ENCODE results near the gene DMD.
"Not testable (repeated sequence)": the region's sequence is repeated elsewhere in the genome, so short reads cannot be mapped to it uniquely, and the experiment has no call there.

DMD gene

DNA sequence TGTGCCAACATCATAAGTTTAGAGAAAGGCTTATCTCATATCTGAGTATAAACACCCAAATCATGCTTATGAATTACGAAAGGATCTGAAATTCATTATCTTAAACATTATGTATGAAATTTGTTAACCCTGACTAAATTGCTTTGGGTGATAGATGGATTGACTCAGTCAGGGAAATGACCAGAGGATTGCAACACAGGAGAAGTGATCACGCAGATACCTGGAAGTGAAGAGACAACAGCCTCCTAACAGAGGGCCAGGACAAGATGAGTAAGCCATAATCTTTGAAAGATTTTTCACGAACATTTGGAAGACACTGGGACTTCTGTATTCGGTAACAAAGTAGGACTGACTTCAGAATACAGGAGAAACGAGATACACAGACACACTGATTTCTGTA, 363.4 kb downstream of the DMD start:
- no peak for DNase-seq (ENCODE audit: low read depth)

DNA sequence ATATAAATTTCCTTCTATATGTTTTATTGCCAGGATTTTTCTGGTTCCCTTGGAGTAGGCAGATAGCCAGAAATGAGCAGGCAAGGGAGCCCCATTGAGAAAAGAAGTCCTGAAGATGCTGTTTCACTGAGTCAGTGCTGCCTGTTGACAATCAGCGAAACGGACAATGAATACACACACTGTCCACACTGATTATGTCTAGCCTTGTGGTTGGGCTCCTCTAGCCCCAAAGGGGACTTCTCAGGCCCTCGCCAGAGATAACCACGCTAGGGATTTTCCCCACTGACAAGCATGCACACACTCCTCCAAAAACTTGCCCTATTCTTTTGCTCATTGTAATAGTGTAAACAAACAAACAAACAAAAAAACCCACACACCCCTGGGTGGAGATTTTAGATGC, 369.3 kb downstream of the DMD start:
- no peak for DNase-seq (ENCODE audit: low read depth)

DNA sequence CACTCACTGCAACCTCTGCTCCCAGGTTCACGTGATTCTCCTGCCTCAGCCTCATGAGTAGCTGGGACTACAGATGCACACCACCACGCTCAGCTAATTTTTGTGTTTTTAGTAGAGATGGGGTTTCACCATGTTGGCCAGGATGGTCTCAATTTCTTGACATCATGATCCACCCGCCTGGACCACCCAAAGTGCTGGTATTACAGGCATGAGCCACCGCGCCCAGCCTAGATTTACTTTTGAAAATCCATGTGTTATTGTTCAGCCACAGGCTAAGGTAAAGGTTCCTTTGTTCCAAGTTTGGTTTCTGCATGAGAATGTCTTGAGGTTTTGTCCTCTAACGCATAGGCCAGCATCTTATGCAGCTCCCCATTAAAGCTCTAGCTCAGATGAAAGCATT, 371.6 kb downstream of the DMD start:
- DNase-seq (ENCODE audit: low read depth) = no peak

DNA sequence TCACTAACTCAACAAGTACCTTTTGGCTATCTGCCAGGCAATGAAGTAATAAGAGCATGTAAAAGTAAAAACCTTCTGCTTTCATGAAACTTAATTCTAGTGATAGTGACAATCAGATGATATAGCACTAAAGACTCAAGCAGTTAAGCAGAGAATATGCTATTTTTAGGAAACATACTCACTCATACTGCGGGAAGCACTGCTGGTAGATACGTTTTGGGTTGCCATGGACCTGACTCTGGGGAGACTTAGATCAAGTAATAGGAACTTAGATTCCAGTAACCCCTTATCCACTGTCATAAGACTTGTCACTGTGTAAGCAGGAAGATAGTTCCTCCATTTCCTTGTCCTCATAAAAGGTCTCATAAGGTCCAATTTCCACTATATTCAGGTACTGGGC, 386.3 kb downstream of the DMD start:
- DNase-seq (ENCODE audit: low read depth) = no peak

DNA sequence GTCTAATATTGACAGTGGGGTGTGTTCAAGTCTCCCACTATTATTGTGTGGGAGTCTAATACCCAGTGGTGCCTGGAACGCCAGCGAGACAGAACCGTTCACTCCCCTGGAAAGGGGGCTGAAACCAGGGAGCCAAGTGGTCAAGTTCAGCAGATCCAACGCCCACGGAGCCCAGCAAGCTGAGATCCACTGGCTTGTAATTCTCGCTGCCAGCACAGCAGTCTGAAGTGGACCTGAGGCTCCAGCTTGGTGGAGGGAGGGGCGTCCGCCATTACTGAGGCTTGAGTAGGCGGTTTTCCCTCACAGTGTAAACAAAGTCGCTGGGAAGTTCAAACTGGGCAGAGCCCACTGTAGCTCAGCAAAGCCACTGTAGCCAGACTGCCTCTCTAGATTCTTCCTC, 407.3 kb downstream of the DMD start:
- no peak for DNase-seq (ENCODE audit: low read depth)

DNA sequence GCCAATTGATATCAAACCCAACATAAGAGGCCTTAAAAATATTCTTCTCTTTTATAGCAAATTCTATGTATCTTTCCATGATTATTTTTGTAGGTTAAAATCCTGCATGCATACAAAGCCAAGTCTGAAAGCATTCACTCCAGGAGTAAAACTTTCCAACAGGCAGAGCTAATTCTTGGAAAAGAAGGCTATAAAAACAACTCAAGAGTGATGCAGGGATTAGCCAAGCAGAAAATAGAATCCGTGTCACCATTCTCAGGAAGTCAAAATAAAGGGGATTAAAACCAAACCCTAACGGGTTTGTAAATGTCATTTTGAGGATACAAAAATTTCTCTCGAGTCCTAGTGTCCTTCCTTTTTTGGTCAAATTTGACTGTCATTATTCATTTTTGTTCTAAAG, 412.4 kb downstream of the DMD start:
- no peak for DNase-seq (ENCODE audit: low read depth)

DNA sequence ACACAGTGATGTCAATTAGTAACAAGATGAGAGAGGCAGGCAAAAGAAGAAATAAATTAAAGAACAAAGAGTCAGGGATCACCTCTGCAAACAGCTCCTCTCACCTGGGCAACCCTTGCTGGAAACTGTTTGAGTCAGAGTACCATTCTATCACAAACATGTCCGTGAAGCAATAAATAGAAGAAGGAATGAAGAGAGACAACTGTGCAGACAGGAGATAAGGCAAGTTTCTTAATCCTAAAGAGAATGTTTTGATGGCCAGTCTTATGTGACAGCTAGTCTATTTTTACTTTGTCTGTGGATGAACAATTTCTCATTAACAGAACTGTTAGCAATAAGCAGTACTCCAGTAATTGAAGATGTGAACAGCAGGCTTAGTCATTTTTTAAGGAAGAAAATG, 422.4 kb downstream of the DMD start:
- DNase-seq (ENCODE audit: low read depth) = no peak

DNA sequence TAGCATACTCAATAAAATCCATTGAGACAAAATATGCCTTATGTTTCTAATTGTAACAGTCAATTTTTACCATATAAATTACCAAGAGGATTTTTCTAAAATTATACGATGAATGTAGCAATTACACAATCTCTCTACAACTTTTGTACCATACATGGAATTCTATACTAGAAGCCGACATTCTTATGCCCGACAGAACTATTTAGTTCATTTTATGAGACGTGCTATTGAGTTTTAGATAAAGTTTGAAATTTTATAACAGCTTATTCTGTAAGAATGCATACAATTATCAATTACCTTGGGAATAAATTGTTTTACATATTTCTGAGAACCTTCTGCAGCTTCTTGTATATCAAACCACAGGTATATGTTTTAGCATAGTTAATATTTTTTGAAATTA, 431.2 kb downstream of the DMD start:
- DNase-seq (ENCODE audit: low read depth) = no peak

DNA sequence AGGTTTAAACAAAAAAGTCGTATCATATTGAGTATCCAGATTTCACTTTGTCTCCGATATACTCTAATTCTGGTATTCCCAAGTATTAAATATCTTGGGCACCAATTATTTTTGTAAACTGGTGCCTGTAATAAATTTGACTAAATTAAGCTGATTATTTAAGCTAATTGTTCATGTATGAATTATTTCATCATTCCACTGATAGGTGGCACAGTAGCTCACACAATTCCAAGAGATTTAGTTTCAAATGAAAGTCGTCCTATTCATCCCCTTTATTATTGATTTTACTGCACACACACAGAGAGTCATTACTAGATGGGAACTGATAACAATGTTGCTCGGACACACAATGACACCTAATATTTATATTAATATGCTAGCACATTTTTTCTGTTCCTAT, 432.4 kb downstream of the DMD start:
- no peak for DNase-seq (ENCODE audit: low read depth)

DNA sequence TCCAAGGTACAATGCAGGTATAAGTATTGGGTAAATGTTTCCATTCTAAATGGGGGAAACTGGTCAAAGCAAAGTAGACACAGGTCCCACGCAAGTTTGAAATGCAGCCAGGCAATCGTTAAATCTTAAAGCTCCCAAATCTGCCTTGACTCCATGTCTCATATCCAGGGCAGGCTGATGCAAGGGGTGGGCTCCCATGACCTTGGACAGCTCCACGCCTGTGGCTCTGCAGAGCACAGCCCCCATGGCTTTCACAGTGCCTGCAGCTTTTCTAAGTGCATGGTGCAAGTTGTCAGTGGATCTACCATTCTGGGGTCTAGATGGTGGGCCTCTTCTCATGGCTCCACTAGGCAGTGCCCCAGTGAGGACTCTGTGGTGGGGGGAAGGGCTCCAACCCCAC, 436.4 kb downstream of the DMD start:
- DNase-seq (ENCODE audit: low read depth) = no peak

DNA sequence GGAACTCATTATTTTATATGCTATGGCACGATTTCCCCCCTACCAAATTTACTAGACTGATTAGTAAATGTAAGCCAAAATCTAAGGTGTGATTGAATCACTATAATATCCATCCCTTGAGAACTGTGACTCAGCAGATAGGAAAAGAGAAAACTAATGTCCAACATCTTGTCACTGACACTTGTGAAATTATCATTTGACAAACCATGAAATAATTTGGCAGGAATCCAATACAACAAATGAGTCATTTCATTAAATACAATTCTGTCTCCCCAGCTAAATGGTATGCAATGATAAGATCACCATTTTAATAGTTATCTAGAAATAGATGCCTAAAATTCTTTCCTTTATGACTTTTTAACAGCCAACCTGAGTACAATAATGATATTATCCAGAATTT, 462.3 kb downstream of the DMD start:
- no peak for DNase-seq (ENCODE audit: low read depth)

DNA sequence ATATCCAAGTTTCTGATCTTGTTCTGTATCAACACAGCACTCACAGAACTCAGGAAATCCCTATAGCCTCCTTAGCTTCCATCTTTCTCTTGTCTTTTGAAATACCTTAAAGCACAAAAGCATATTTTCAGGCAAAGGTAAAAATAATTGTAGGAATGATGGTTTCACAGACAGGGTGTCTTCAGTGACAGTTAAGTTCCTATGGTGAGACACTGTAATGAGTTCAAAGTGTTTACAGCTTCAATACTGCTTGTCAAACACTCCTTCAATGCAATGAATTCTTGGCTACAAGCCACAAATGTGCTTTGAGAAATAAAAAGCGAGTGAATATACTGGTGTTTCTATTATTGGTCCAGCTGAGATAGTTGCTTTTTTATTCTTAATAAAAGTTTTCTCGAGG, 466.0 kb downstream of the DMD start:
- DNase-seq (ENCODE audit: low read depth) = no peak

DNA sequence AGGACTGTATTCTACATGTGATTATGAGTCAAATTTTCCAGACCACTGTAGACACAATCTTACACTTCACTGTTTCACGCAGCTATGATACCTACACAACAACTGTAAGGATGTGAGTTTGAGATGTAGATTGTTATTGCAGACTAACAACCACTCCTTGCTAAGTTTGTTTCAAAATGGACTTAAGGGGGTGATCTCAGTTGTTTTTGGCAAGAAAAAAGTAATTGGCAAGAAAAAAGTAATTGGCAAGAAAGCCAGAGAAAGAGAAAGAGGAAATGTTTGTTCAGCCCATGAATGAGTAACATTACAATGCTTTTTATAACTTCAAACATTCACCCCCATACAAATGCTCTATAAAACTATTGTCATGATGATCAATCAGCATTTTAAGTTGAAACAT, 466.4 kb downstream of the DMD start:
- DNase-seq (ENCODE audit: low read depth) = no peak

DNA sequence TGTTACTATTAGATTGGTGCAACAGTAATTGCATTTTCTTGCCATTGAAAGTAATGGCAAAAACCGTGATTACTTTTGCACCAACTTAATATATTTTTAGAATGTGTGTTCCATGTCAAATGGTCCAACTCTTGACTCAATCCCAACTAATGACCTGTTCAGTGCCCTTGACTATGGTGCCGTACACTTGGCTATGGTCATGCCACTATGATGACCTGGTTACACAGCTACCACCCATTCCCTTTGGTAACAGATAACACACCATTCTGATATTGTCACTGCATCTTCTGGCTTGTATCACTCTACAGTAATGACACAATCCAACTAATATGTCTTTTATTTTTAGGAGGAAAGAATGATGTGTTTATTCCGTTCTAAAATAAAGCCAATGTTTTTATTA, 469.4 kb downstream of the DMD start:
- DNase-seq (ENCODE audit: low read depth) = no peak

DNA sequence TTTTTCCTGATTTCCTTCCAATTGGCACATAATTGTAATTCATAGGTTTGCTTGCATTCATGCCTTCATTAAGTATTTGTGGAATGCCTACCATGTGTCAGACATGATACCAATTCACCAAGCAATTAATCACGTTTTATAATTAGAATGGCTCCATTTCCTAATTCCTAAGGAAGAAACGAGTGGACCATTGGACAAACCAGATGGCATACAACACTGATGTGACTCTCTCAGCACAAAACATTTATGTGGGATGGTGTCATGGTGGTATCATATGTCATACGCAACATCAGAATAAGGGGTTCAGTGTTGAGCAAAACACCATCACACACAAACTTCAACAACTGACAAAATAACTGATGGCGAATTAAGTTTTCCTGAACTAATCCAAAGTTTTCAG, 502.8 kb downstream of the DMD start:
- DNase-seq (ENCODE audit: low read depth) = no peak

DNA sequence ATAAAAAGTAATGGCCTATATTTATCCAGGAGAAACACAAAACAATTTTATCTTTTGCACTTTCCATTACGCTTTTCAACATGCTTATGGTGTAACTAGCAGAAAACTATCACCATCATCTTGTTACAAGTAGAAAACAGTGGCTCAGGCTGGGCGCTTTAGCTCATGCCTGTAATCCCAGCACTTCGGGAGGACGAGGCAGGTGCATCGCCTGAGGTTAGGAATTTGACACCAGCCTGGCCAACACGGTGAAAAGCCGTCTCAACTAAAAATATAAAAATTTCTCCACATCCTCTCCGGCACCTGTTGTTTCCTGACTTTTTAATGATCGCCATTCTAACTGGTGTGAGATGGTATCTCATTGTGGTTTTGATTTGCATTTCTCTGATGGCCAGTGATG, 506.0 kb downstream of the DMD start:
- DNase-seq (ENCODE audit: low read depth) = not testable (repeated sequence)

DNA sequence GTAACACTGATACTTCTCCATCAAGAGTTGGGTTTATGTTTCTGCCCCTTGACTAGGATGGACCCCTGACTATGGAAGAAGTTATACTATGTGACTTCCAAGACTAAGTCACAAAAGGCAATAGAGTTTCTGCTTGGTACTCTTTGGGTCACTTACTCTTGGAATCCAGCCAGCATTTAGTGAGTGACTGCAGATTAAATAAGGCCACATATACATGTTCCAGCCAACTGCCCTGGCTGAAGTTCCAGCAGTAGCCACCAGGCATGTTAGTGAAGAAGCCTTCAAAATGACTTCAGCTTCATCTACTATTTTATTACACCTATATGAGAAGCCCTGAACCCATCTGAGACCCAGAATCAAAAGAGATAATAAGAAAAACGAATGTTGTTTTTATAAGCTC, 524.0 kb downstream of the DMD start:
- no peak for DNase-seq (ENCODE audit: low read depth)

DNA sequence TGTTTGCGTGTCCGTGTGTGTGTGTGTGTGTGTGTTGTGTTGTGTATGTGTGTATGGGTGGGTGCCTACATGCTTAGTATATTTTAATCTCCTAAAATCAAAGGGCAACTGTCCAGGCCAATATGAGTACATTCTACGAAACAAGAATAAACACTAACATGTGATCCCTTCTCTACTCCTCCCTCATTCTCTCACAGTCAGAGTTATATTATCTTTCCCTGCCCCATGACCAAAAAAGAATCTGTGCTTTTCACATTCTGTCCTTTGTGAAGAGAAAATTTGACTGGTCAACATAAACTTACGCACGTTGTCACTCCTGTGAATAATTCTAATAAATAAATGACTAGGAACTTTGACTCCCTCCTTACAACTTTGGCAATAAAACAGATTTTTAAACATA, 532.9 kb downstream of the DMD start:
- DNase-seq (ENCODE audit: low read depth) = no peak

DNA sequence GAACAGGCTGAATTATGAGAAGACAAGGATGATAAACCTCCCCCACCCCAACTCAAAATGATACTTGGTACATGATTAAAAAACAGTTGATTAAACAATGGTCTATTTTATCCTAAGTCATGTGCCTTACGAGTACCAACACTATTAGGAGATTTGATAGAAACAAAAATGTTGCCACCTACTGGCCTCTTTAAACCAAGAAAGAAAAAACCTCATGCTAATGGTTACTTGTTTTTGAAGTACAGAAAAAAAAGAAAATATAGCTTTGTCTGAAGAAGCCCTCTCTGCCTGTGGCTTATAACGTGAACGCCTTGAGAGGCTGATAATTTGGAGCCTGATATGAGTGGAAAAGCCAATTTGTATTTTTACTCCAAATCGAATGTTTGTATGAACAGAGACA, 538.2 kb downstream of the DMD start:
- no peak for DNase-seq (ENCODE audit: low read depth)

DNA sequence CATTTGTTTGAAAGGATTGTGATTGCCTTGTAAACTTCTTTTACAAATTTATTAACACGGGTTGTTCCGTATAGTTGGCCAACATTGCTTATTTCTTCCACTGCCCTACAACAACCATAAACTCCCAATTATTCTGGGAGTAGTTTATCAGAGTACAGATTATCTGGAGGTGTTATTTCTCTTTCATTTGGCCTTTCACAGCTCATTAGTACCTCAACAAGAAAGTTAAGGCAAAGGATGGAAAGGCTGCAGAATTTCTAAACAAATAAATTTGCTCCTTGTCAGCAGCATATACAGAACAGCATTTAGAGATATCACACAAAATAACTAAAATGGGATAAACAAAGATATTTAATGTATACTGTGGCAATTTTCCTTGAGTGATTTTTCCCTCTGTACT, 548.8 kb downstream of the DMD start:
- no peak for DNase-seq (ENCODE audit: low read depth)

DNA sequence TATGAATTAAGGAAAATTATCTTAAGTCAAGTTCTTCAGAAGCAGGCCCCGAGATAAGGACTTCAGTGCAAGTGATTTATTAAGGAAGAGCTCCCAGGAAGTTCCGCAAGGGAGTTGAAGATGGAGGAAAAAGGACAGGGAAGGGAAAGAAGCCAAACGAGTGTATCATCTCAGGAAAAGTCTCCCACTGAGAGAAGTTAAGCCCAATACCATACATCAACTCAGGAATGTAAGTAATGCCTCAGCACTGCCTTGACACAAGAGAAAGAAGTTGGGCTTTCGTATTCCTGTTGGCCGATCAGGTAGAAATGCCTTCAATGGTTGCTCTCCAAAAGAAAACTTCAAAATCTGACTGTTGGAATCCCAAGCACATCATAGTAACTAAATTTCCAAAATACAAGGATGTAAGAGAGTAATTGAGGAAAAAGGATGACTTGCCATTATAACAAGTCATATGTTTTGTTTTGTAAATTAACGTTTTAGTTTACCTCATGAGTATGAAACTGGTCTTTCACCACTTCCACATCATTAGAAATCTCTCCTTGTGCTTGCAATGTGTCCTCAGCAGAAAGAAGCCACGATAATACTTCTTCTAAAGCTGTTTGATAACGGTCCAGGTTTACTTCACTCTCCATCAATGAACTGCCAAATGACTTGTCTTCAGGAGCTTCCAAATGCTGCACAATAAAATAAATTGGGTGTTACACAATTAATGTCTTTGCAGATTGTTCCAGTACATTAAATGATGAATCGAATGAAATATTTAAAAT, 566.7 kb downstream of the DMD start:
- no peak for DNase-seq (ENCODE audit: low read depth)

DNA sequence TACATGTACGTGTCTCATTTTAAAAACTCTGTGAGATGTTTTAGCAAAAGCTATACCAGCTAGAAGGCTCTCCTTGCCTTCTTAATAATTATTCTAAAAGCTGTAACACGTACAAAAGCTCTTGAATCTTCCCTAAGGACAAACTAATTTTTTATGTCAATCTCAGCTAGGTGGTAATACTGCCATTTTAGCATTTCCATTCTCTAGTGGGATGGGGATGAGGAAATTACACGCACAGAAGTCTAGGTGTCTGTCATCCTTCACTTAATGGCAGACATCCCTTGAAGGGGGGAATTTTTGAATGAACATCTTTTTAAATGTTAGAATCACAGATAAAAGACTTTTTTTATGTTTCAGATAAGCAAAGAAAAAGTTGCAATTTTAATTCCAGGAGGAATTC, 569.1 kb downstream of the DMD start:
- DNase-seq (ENCODE audit: low read depth) = no peak

DNA sequence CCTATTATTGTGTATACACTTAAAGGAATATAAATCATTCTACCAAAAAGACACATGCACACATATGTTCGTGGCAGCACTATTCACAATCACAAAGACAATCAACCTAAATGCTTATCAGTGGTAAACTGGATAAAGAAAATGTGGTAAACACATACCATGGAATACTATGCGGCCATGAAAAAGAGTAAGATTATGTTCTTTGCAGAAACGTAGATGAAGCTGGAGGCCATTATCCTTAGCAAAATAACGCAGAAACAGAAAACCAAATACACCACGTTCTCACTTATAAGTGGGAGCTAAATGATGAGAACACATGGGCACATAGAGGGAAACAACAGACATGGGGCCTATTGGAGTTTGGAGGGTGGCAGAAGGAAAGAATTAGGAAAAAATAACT, 593.2 kb downstream of the DMD start:
- DNase-seq (ENCODE audit: low read depth) = no peak

DNA sequence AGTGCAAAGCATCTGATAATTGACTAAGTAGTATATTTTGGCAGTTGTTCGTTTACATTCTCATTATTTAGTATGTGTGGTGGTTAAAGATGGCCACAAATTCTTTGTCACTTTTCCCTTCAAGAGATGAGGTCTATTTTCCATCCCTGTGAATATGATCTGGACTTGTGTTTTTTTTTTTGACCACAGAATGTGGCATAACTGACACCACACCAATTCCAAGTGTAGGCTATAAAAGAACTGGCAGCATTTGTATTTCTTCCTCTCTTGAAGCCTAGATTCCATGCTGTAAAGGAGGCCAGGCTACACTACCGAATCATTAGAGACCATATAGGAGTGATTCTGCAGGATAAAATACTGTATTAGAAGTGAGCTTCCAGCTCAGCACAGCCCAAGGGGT, 596.6 kb downstream of the DMD start:
- DNase-seq (ENCODE audit: low read depth) = no peak

DNA sequence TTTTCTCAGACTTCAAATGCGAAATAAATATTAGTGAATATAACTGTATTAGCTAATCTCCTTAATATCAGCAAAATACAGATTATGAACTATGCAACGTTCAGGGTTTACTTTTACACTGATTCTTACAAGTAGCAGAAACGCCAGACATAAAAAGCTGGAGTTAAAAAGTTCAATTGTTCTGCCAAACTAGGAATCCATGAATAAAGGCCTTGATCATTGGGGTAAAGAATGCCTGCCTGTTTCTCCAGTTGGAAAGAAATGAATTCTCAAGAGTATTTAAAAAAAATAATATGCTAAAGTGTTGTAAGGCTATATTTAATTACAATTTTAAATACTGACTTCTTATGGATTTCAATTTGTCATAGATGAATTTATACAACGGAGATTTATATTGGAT, 612.2 kb downstream of the DMD start:
- no peak for DNase-seq (ENCODE audit: low read depth)
